PC-9 (cell line): Measurements from ENCODE around the gene DBN1. TPM values are rescaled to one million over a fixed set of nuclear protein-coding genes. Genes with fewer than 3 reads are reported as not detected.

Experiments used
- BruUV-seq: library from RNA; stranded (reverse); fragments of 400-500 nt; replicated peaks from 2 replicates; lab custom pipeline; 2021; lab: Mats Ljungman, UMichigan
- CTCF ChIA-PET: fragments of 300-600 bp; sonication (Branson Sonifier 250); formaldehyde crosslinking; loops from one replicate; lab custom pipeline; 2022; ENCODE audit warnings: antibody characterized with exemption; lab: Charles Lee
- POLR2A ChIA-PET: fragments of 300-600 bp; sonication (Branson Sonifier 250); formaldehyde crosslinking; loops from one replicate; lab custom pipeline; 2022; ENCODE audit warnings: antibody characterized with exemption; ENCODE audit not compliant: unreplicated experiment; lab: Charles Lee
- DNase-seq, 2 experiments: peaks; one replicate each; pipeline versions ENCODE4 v3.0.0 to v3.0.0-alpha.2; 2015 to 2022; ENCODE audit warnings: mixed read lengths in 1 of 2
- H2AFZ ChIP-seq: fragments of 200-600 bp; sonication (generic); 2 replicates; pipeline ENCODE4 v1.8.1; 2017; ENCODE audit warnings: antibody characterized with exemption
- H3F3A ChIP-seq: fragments of 200-600 bp; sonication (generic); 2 replicates; pipeline ENCODE4 v1.8.1; 2017; ENCODE audit warnings: antibody characterized with exemption, mild to moderate bottlenecking, low read depth; ENCODE audit not compliant: insufficient read depth
- H3K27ac ChIP-seq: fragments of 200-600 bp; sonication (generic); 2 replicates; pipeline ENCODE4 v1.6.1; 2016; ENCODE audit warnings: mixed run types
- H3K27me3 ChIP-seq: fragments of 200-600 bp; sonication (generic); 2 replicates; pipeline ENCODE4 v1.6.1; 2016; ENCODE audit warnings: low read depth, mixed run types; ENCODE audit not compliant: insufficient read depth
- H3K36me3 ChIP-seq: fragments of 200-600 bp; sonication (generic); 2 replicates; pipeline ENCODE4 v1.6.1; 2016; ENCODE audit warnings: low read depth, mixed run types
- H3K4me1 ChIP-seq: fragments of 200-600 bp; sonication (generic); replicated peaks from 2 replicates; pipeline ENCODE4 v1.6.1; 2016; ENCODE audit warnings: mixed run types; ENCODE audit not compliant: insufficient read depth
- H3K4me2 ChIP-seq: fragments of 200-600 bp; sonication (generic); 2 replicates; pipeline ENCODE4 v1.6.1; 2017; ENCODE audit warnings: mixed run types
- H3K4me3 ChIP-seq: fragments of 200-600 bp; sonication (generic); 2 replicates; pipeline ENCODE4 v1.6.1; 2016; ENCODE audit warnings: mixed run types
- H3K79me2 ChIP-seq: fragments of 200-600 bp; sonication (generic); 2 replicates; pipeline ENCODE4 v1.6.1; 2017; ENCODE audit warnings: low read depth, mixed run types
- H3K9me2 ChIP-seq: fragments of 200-600 bp; sonication (generic); 2 replicates; pipeline ENCODE4 v1.8.1; 2017; ENCODE audit warnings: mild to moderate bottlenecking; ENCODE audit not compliant: insufficient read depth
- H3K9me3 ChIP-seq: fragments of 200-600 bp; sonication (generic); 2 replicates; pipeline ENCODE4 v1.8.1; 2016; ENCODE audit warnings: low read depth; ENCODE audit not compliant: insufficient read depth
- H4K20me1 ChIP-seq: fragments of 200-600 bp; sonication (generic); 2 replicates; pipeline ENCODE4 v1.8.1; 2017; ENCODE audit not compliant: insufficient read depth
- CTCF ChIP-seq: fragments of 200-600 bp; sonication (generic); conservative IDR thresholded peaks from 2 replicates; pipeline ENCODE4 v1.6.1; 2017; ENCODE audit warnings: mixed run types, antibody characterized with exemption, mild to moderate bottlenecking, moderate library complexity
- EZH2 ChIP-seq: fragments of 200-600 bp; sonication (generic); IDR thresholded peaks from 2 replicates; pipeline ENCODE4 v1.8.0; 2017; ENCODE audit warnings: antibody characterized with exemption, low read depth
- intact Hi-C: fragments of 100-400 bp; cut with micrococcal nuclease; formaldehyde crosslinking; loops from one replicate; pipeline ENCODE4 v1.10.0; 2022; ENCODE audit not compliant: unreplicated experiment
- total RNA-seq: library from RNA; stranded (reverse); gene quantifications from 2 replicates; pipeline ENCODE4 v1.2.3, GENCODE V29; 2021

Gene DBN1
- total RNA-seq, 1 experiment from 2014 or later = 144 TPM

- peak overlapping the region; percentile 61; the same call in 1 of the 2 replicates for H2AFZ ChIP-seq
- no TSS peak for BruUV-seq
Observed at GRCh38 chr5:177496727-177497291, 23.4 kb upstream of the DBN1 start.

GRCh38 chr5:177496070-177496726 is 22.8 kb upstream of the DBN1 start:
- Histone ChIP-seq H3K4me2 (peak overlapping the region; percentile 82), H3F3A (peaks cover 36% of the 10 kb centered on the region; the same call in 1 of the 2 replicates), H3K36me3 (no peaks in the 10 kb centered on the region; the same call in 1 of the 2 replicates), H3K27ac (peak overlapping the region; percentile 65), H3K4me1 (peaks cover 41% of the 10 kb centered on the region), H3K9me2 (no peaks in the 10 kb centered on the region), H3K27me3 (no peaks in the 10 kb centered on the region), H3K4me3 (peak overlapping the region; percentile 55), H4K20me1 (no peaks in the 10 kb centered on the region), H2AFZ (no peak overlapping the region), H3K9me3 (no peaks in the 10 kb centered on the region), H3K79me2 (peaks cover 36% of the 10 kb centered on the region)
- TSS peak; percentile 50 for BruUV-seq
- POLR2A ChIA-PET = interaction anchor here (0.5 to 1.1 kb wide), 6 partner anchors 9 to 192 kb away, joined by 3 to 13 read pairs (median 5); no protein-coding TSS in a partner anchor
- CTCF ChIA-PET = interaction anchor here (0.5 to 1.7 kb wide), 7 partner anchors 11 to 734 kb away, joined by 3 to 5 read pairs (median 3); no protein-coding TSS in a partner anchor
- TF ChIP-seq EZH2 (no peak), CTCF (peak; percentile 64)
- DNase-seq = peak; percentile 59 to 67
- intact Hi-C loops = loop anchor here (2.0 to 5.0 kb wide), 2 partner anchors 27 to 364 kb away; partner anchors contain the start of gene NSD1

More at GRCh38 chr5:177496727-177497291, 23.4 kb upstream of the DBN1 start:
- Histone ChIP-seq H3K27me3 (no peaks in the 10 kb centered on the region), H3K79me2 (peaks cover 36% of the 10 kb centered on the region), H3K9me2 (no peaks in the 10 kb centered on the region), H3K36me3 (no peaks in the 10 kb centered on the region; the same call in 1 of the 2 replicates), H3F3A (peaks cover 39% of the 10 kb centered on the region; the same call in 1 of the 2 replicates), H4K20me1 (no peaks in the 10 kb centered on the region), H3K4me3 (peak overlapping the region; percentile 85), H3K4me1 (peaks cover 41% of the 10 kb centered on the region), H3K9me3 (no peaks in the 10 kb centered on the region), H3K27ac (peak overlapping the region; percentile 65), H3K4me2 (peak overlapping the region; percentile 82)
- intact Hi-C loops = loop anchor here (1.0 to 5.0 kb wide), 5 partner anchors 19 to 365 kb away; partner anchors contain the start of genes DDX41 and NSD1
- DNase-seq = peak; percentile 78 to 89
- ChIA-PET POLR2A (interaction anchor here (0.5 to 1.0 kb wide), 11 partner anchors 16 to 392 kb away, joined by 3 to 13 read pairs (median 5); partner anchors contain the start of gene GRK6), CTCF (interaction anchor here (0.6 to 1.7 kb wide), 8 partner anchors 10 to 429 kb away, joined by 3 to 12 read pairs (median 4); no protein-coding TSS in a partner anchor)
- TF ChIP-seq CTCF (no peak), EZH2 (no peak)
